SU-DHL-6 (cell line): Measurements from ENCODE around the gene CLIC4.

Experiments
- H2AFZ ChIP-seq: fragments of 200-600 bp; sonication (generic); 2 replicates; pipeline ENCODE4 v1.6.1; 2014; ENCODE audit warnings: low read depth, mild to moderate bottlenecking, moderate library complexity, mixed read lengths, antibody characterized with exemption, low read length; ENCODE audit not compliant: severe bottlenecking
- H3F3A ChIP-seq: fragments of 200-600 bp; shearing (Covaris generic); 2 replicates; pipeline ENCODE4 v1.6.0; 2016; ENCODE audit warnings: antibody characterized with exemption, mild to moderate bottlenecking; ENCODE audit not compliant: insufficient read depth
- H3K27ac ChIP-seq: fragments of 200-600 bp; sonication (generic); 2 replicates; pipeline ENCODE4 v1.5.1; 2016; ENCODE audit warnings: low read depth, mild to moderate bottlenecking, low read length, moderate library complexity, mixed read lengths
- H3K27me3 ChIP-seq: fragments of 200-600 bp; sonication (generic), shearing (Covaris generic); 2 replicates; pipeline ENCODE4 v1.6.0; 2014; ENCODE audit warnings: mild to moderate bottlenecking, low read length
- H3K36me3 ChIP-seq: fragments of 200-600 bp; sonication (generic); 2 replicates; pipeline ENCODE4 v1.6.1; 2014; ENCODE audit warnings: mild to moderate bottlenecking, low read length, mixed read lengths
- H3K4me2 ChIP-seq: fragments of 300-600, 200-600 bp; shearing (Covaris generic), sonication (generic); 2 replicates; pipeline ENCODE4 v1.6.0; 2014; ENCODE audit warnings: low read length, low read depth, mild to moderate bottlenecking; ENCODE audit not compliant: poor library complexity, severe bottlenecking
- H3K4me3 ChIP-seq: fragments of 200-600 bp; sonication (generic); 2 replicates; pipeline ENCODE4 v1.5.1; 2014; ENCODE audit warnings: antibody characterized with exemption, low read length, mild to moderate bottlenecking, mixed read lengths; ENCODE audit not compliant: insufficient read depth, poor library complexity, severe bottlenecking
- H3K79me2 ChIP-seq: fragments of 200-600 bp; sonication (generic); 2 replicates; pipeline ENCODE4 v1.6.1; 2014; ENCODE audit warnings: mild to moderate bottlenecking, low read length, moderate library complexity; ENCODE audit not compliant: insufficient read depth
- H3K9ac ChIP-seq: fragments of 200-600 bp; sonication (generic); 2 replicates; pipeline ENCODE4 v1.7.0; 2014; ENCODE audit warnings: mild to moderate bottlenecking, low read length
- H3K9me2 ChIP-seq: fragments of 200-600 bp; sonication (generic); replicated peaks from 2 replicates; pipeline ENCODE4 v1.6.1; 2014; ENCODE audit warnings: low read length; ENCODE audit not compliant: insufficient read depth
- H3K9me3 ChIP-seq: fragments of 200-600 bp; sonication (generic); 2 replicates; pipeline ENCODE4 v1.6.1; 2014; ENCODE audit warnings: low read length, mixed read lengths; ENCODE audit not compliant: insufficient read depth
- H4K20me1 ChIP-seq: fragments of 200-600 bp; sonication (generic); 2 replicates; pipeline ENCODE4 v1.6.1; 2014; ENCODE audit warnings: low read depth, mild to moderate bottlenecking, antibody characterized with exemption, low read length, moderate library complexity, mixed read lengths
- CTCF ChIP-seq: fragments of 200-600 bp; sonication (generic); IDR thresholded peaks from one replicate; pipeline ENCODE4 v1.5.1; 2017; ENCODE audit warnings: antibody characterized with exemption, mild to moderate bottlenecking, low read length, moderate library complexity; ENCODE audit not compliant: insufficient read depth, poor library complexity, severe bottlenecking
- EZH2phosphoT487 ChIP-seq: fragments of 200-600 bp; sonication (generic), shearing (Covaris generic); conservative IDR thresholded peaks from 2 replicates; pipeline ENCODE4 v1.6.1; 2018; ENCODE audit warnings: mild to moderate bottlenecking, antibody characterized with exemption, low read length, moderate library complexity, mixed read lengths

CLIC4 gene

GRCh38 chr1:24713736-24714135 is 31.5 kb upstream of the CLIC4 start:
- Histone ChIP-seq H3F3A (no peaks in the 10 kb centered on the region), H3K27ac (no peak overlapping the region), H3K4me2 (no peak overlapping the region), H4K20me1 (no peaks in the 10 kb centered on the region), H3K9me2 (no peaks in the 10 kb centered on the region), H3K9ac (no peak overlapping the region), H3K4me3 (no peak overlapping the region), H3K36me3 (no peaks in the 10 kb centered on the region), H2AFZ (no peak overlapping the region), H3K79me2 (no peaks in the 10 kb centered on the region), H3K9me3 (no peaks in the 10 kb centered on the region), H3K27me3 (no peaks in the 10 kb centered on the region)
- TF ChIP-seq CTCF (no peak), EZH2phosphoT487 (no peak)

GRCh38 chr1:24714859-24715520 is 30.3 kb upstream of the CLIC4 start:
- Histone ChIP-seq H3K4me3 (no peak overlapping the region), H4K20me1 (no peaks in the 10 kb centered on the region), H3K9ac (no peak overlapping the region), H3K9me2 (no peaks in the 10 kb centered on the region), H3F3A (no peaks in the 10 kb centered on the region), H3K27ac (no peak overlapping the region), H2AFZ (no peak overlapping the region), H3K4me2 (no peak overlapping the region), H3K27me3 (no peaks in the 10 kb centered on the region), H3K79me2 (no peaks in the 10 kb centered on the region), H3K36me3 (no peaks in the 10 kb centered on the region), H3K9me3 (no peaks in the 10 kb centered on the region)
- TF ChIP-seq CTCF (no peak), EZH2phosphoT487 (no peak)

- Histone ChIP-seq H3K79me2 (no peaks in the 10 kb centered on the region), H3K9me2 (no peaks in the 10 kb centered on the region), H3K4me2 (no peak overlapping the region), H3K27me3 (no peaks in the 10 kb centered on the region), H2AFZ (no peak overlapping the region), H3K36me3 (no peaks in the 10 kb centered on the region), H3F3A (no peaks in the 10 kb centered on the region), H4K20me1 (no peaks in the 10 kb centered on the region), H3K9ac (no peak overlapping the region), H3K27ac (no peak overlapping the region), H3K9me3 (no peaks in the 10 kb centered on the region), H3K4me3 (no peak overlapping the region)
- TF ChIP-seq EZH2phosphoT487 (no peak), CTCF (no peak)
These were observed 29.6 kb upstream of the CLIC4 start for GRCh38 chr1:24715658-24716057.
